Measurements from ENCODE around the gene ARID3A.
"Not testable (repeated sequence)": the region's sequence is repeated elsewhere in the genome, so short reads cannot be mapped to it uniquely, and the experiment has no call there.

Gene ARID3A

DNA sequence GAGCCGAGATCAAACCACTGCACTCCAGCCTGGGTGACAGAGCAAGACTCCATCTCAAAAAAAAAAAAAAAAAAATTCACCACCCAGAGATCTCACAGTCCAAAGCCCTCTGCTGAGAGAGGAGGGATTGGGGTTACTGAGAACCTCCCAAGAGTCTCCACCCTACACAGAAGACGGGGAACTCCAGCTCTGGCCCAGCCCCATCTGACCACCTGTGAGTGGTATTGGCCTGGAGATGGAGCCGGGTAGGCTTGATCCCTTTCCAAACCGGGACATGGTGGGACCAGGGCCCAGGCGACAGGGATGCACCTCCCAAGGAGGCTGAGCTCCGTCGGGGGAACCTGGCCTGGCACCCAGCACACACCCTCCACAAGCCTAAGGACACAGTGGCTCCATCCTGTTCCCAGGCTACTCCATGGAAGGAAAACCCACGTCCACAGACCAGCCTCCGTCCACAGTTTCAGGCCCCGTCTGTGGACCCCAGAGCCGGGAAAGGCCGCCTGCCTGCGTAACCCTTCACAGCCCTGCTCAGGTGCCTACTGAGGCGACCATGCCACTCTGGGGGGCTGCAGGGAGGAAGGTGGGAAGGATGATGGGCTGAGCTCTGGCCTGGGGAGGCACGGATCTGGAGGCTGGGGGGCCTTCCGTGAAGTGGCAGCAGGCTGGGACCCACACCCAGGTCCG lies 93.2 kb downstream of the ARID3A start:
- DNase-seq: no peak
- in situ Hi-C loops (cut with MboI; ENCODE audit: low pct_unique_long_range_greater_than_20kb, low sequenced_read_pairs): no loop called here

DNA sequence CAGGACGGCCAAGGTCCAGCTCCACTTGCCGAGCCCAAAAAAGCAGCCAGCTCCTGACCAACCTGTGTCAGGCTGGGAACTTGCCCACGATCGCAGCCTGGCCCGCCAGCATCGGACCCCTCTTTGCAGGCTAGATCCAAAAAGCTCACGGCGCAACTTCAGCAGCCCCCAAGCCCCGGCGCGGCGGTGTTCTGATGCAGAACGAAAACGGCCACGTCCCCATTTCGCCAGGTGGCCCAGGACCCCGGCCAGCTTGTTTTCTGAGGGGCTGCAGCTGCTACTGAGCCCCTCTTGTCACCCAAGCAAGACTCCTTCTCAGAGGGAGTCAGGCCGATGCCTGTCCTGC lies 93.8 kb downstream of the ARID3A start:
- no peak for DNase-seq
- in situ Hi-C loops (cut with MboI; ENCODE audit: low pct_unique_long_range_greater_than_20kb, low sequenced_read_pairs): no loop called here

- DNase-seq: no peak
- in situ Hi-C loops (cut with MboI; ENCODE audit: low pct_unique_long_range_greater_than_20kb, low sequenced_read_pairs): no loop called here
These were observed 94.4 kb downstream of the ARID3A start for GRCh38 chr19:1019980-1020867.

- in situ Hi-C loops (cut with MboI; ENCODE audit: low pct_unique_long_range_greater_than_20kb, low sequenced_read_pairs): no loop called here
These were observed 95.1 kb downstream of the ARID3A start, which contains the start of gene TMEM259 for GRCh38 chr19:1020868-1021425. TSS of gene TMEM259 (minus strand) at chr19:1021123. CDS start at chr19:1020996, 127 bp downstream.

GRCh38 chr19:1023883-1024188 lies 98.0 kb downstream of the ARID3A start:
- in situ Hi-C loops (cut with MboI; ENCODE audit: low pct_unique_long_range_greater_than_20kb, low sequenced_read_pairs); DNase-seq: not testable (repeated sequence)

More at GRCh38 chr19:1020868-1021425, 95.1 kb downstream of the ARID3A start, which contains the start of gene TMEM259:
- peak; percentile 97 for DNase-seq

- DNase-seq; in situ Hi-C loops (cut with MboI; ENCODE audit: low pct_unique_long_range_greater_than_20kb, low sequenced_read_pairs): not testable (repeated sequence)
These were observed 99.2 kb downstream of the ARID3A start for GRCh38 chr19:1025080-1025479.

All from KBM-7 (cell line).